GM06990 (cell line): ENCODE data around the gene SLC25A13.

Source experiments
- DNase-seq: peaks from one replicate; pipeline ENCODE4 v3.0.0-alpha.2; 2011; ENCODE audit not compliant: insufficient read length; ENCODE audit errors: extremely low read depth
- H3K27me3 ChIP-seq: replicated peaks from 2 replicates; pipeline ENCODE4 v1.6.0; 2011; ENCODE audit warnings: low read length; ENCODE audit not compliant: control insufficient read depth, insufficient read depth
- H3K36me3 ChIP-seq: 2 replicates; pipeline ENCODE4 v1.5.1; 2011; ENCODE audit warnings: low read length; ENCODE audit not compliant: control insufficient read depth, insufficient read depth
- H3K4me3 ChIP-seq: replicated peaks from 2 replicates; pipeline ENCODE4 v1.5.1; 2011; ENCODE audit warnings: low read depth, mild to moderate bottlenecking, control low read depth, low read length
- CTCF ChIP-seq: IDR thresholded peaks from 2 replicates; pipeline ENCODE4 v1.5.1; 2011; ENCODE audit warnings: low read length, control low read depth, mild to moderate bottlenecking, inconsistent platforms; ENCODE audit not compliant: insufficient read depth, poor library complexity, severe bottlenecking

Gene SLC25A13

GRCh38 chr7:96102096-96102811 is 219.6 kb downstream of the SLC25A13 start:
- TF ChIP-seq CTCF, result no peak
- Histone ChIP-seq H3K36me3 (no peaks in the 10 kb centered on the region), H3K4me3 (no peak overlapping the region), H3K27me3 (no peaks in the 10 kb centered on the region)
- DNase-seq, result no peak

- no peak for DNase-seq
- H3K36me3 ChIP-seq, result no peaks in the 10 kb centered on the region
- no peak overlapping the region for H3K4me3 ChIP-seq
- no peak for TF ChIP-seq CTCF
- no peaks in the 10 kb centered on the region for H3K27me3 ChIP-seq
Observed at GRCh38 chr7:96100737-96101136, 221.2 kb downstream of the SLC25A13 start.

- no peak for DNase-seq
- H3K27me3 ChIP-seq, result no peaks in the 10 kb centered on the region
- H3K4me3 ChIP-seq, result no peak overlapping the region
- H3K36me3 ChIP-seq, result no peaks in the 10 kb centered on the region
- no peak for TF ChIP-seq CTCF
Observed at GRCh38 chr7:96097835-96098234, 224.1 kb downstream of the SLC25A13 start.

GRCh38 chr7:96093435-96093834 is 228.5 kb downstream of the SLC25A13 start:
- no peak overlapping the region for H3K4me3 ChIP-seq
- H3K27me3 ChIP-seq, result no peaks in the 10 kb centered on the region
- H3K36me3 ChIP-seq, result no peaks in the 10 kb centered on the region
- no peak for TF ChIP-seq CTCF
- DNase-seq, result no peak

GRCh38 chr7:96090756-96091155 is 231.1 kb downstream of the SLC25A13 start:
- no peaks in the 10 kb centered on the region for H3K27me3 ChIP-seq
- no peak for DNase-seq
- no peak for TF ChIP-seq CTCF
- no peaks in the 10 kb centered on the region for H3K36me3 ChIP-seq
- no peak overlapping the region for H3K4me3 ChIP-seq

GRCh38 chr7:96089511-96089910 is 232.4 kb downstream of the SLC25A13 start:
- Histone ChIP-seq H3K4me3 (no peak overlapping the region), H3K27me3 (no peaks in the 10 kb centered on the region), H3K36me3 (no peaks in the 10 kb centered on the region)
- no peak for DNase-seq
- TF ChIP-seq CTCF, result no peak
